ENCODE measurements around the gene RING1.

Gene RING1

DNA sequence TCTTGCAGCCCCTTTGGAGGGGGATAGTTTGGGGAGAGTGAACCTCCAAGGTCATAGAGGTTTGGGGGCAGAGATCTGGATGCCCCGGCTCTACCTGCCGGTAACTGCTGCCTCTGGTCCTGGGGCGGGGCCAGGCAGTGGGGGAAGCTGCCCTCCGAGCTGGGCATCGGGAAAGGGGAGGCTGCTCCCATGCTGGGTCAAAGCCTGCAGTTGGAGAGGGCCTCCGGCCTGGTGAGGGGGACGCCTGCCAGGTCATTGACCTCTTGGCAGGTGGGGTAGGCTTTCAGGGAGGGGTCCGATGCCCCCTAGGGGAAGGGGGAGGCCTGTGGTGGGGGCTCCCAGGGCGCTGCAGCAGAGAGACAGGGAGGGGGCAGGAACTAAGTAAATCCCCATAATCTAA is 23.1 kb upstream of the RING1 start:
- ChIA-PET CTCF (no interaction called here), POLR2A (no interaction called here)

DNA sequence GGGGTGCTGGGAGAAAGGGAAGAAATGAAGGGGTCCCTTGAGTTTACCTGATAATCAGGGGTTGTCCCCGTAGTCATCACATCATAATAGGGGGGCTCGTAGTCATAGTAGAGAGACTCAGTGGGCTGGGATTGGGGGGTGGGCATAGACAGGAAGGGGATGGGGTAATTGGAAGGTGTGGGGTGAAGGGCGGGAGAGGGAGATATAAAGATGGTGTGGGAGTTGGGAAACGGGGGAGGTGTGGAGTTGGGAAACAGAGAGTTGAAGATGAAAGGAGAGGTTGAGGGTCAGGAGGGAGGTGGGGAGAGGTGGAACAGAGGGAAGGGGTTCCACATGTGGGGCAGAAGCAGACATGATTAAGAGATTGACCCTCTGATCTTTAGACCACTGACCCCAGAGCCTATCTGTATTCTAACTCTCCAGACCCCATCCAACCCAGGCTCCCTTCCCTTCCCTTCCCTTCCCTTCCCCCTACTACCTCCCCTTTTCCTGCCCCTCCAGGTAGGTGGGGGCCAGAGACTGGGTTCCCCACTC is 22.6 kb upstream of the RING1 start:
- TF ChIP-seq, protein P1, sequence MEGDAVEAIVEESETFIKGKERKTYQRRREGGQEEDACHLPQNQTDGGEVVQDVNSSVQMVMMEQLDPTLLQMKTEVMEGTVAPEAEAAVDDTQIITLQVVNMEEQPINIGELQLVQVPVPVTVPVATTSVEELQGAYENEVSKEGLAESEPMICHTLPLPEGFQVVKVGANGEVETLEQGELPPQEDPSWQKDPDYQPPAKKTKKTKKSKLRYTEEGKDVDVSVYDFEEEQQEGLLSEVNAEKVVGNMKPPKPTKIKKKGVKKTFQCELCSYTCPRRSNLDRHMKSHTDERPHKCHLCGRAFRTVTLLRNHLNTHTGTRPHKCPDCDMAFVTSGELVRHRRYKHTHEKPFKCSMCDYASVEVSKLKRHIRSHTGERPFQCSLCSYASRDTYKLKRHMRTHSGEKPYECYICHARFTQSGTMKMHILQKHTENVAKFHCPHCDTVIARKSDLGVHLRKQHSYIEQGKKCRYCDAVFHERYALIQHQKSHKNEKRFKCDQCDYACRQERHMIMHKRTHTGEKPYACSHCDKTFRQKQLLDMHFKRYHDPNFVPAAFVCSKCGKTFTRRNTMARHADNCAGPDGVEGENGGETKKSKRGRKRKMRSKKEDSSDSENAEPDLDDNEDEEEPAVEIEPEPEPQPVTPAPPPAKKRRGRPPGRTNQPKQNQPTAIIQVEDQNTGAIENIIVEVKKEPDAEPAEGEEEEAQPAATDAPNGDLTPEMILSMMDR (IDR thresholded peaks at IDR 0.05; ENCODE audit: control extremely low read depth, extremely low read depth, low read depth, missing control alignments): no peak
- no peak for DNase-seq (ENCODE audit: extremely low spot score)
- CTCF ChIA-PET: interaction anchor here (1.2 kb wide), 1 partner anchor 12 kb away, joined by 6 read pairs; no protein-coding TSS in a partner anchor
- POLR2A ChIA-PET: no interaction called here

More for the DNA sequence above, 23.1 kb upstream of the RING1 start:
- DNase-seq (ENCODE audit: extremely low spot score): no peak
- TF ChIP-seq, protein P1 (IDR thresholded peaks at IDR 0.05; ENCODE audit: control extremely low read depth, extremely low read depth, low read depth, missing control alignments): no peak

DNA sequence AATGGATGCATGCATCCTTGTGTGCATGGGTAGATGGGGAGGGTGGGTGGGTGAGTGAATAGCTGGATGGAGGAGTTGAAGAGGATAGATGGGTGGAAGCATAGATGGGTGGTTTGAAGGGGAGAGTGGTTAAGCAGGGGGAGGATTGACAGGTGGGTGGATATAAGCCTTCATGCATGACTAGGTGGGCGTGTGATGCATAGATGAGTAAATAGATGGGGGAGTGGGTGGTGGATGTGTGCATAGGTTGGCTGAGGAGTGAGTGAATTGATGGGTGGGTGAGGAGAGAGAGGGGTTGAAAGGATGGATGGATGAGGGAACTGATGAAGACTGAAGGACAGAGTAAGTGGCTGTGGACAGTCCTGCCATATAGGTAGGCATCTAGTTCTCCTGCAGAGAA is 20.5 kb upstream of the RING1 start:
- TF ChIP-seq, protein P1 (IDR thresholded peaks at IDR 0.05; ENCODE audit: control extremely low read depth, extremely low read depth, low read depth, missing control alignments): no peak
- ChIA-PET POLR2A (no interaction called here), CTCF (no interaction called here)
- DNase-seq (ENCODE audit: extremely low spot score): no peak

DNA sequence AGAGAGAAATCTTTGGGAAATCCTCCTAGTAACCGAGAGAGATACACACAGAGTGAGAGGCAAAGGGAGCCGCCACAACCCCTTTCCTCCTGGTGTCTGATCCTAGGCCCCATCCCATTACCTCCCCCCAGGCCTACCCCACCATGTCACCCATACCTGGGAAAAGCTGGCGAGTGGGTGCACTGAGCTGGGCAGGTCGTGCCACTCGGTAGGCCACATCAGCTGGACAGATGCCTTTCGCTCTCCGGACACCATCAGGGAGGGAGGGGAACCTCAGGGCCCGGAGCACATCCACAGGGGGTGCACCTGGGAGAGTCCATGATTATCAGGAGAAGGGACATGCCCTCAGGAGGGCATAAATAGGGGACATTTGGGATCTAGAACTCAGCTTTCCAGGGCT is 19.1 kb upstream of the RING1 start:
- no peak for DNase-seq (ENCODE audit: extremely low spot score)
- TF ChIP-seq, protein P1 (IDR thresholded peaks at IDR 0.05; ENCODE audit: control extremely low read depth, extremely low read depth, low read depth, missing control alignments): no peak
- ChIA-PET CTCF (interaction anchor here (1.1 to 2.1 kb wide), 4 partner anchors 8 to 67 kb away, joined by 3 to 8 read pairs (median 6); no protein-coding TSS in a partner anchor), POLR2A (no interaction called here)

DNA sequence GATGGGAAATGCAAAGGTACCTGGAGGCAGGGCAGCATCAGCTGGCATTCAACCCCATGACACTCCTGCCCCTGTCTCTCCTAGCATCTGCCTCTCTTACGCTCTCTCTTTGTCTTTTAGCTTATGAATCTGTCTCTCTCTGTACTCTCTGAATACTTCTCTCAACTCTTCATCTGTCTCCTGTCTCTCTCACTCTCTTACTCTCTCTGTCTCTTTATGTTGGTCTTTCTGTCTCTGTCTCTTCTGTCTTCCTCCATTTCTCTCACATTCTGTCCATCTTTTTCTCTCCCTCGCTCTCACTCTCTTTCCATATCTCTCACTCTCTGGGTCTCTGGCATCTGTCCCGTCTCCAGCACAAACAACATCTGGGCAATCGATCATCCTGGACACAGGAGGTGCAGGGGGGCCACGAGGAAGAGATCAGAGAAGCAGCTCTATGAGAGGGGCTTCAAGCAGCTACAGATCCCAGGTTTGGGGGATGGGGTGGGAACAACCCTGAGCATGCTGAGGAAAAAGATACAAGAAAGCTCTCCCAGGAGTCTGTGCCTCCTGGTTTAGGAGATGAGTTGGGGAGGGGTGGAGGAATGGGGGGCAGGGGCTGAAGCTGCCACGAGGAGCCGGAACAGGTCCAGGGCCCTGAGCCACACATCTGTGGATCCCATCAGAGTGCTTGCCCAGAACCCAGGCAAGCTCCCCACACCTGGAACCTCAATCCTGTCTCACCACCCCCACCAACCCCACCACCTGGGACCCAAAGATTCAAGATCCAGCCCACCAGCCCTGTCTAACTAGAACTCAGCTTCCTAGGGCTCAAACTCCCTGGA is 18.5 kb upstream of the RING1 start:
- CTCF ChIA-PET: interaction anchor here (1.1 to 2.1 kb wide), 5 partner anchors 8 to 68 kb away, joined by 3 to 8 read pairs (median 5); no protein-coding TSS in a partner anchor
- TF ChIP-seq, protein P1 (IDR thresholded peaks at IDR 0.05; ENCODE audit: control extremely low read depth, extremely low read depth, low read depth, missing control alignments): no peak
- POLR2A ChIA-PET: no interaction called here
- DNase-seq (ENCODE audit: extremely low spot score): no peak

DNA sequence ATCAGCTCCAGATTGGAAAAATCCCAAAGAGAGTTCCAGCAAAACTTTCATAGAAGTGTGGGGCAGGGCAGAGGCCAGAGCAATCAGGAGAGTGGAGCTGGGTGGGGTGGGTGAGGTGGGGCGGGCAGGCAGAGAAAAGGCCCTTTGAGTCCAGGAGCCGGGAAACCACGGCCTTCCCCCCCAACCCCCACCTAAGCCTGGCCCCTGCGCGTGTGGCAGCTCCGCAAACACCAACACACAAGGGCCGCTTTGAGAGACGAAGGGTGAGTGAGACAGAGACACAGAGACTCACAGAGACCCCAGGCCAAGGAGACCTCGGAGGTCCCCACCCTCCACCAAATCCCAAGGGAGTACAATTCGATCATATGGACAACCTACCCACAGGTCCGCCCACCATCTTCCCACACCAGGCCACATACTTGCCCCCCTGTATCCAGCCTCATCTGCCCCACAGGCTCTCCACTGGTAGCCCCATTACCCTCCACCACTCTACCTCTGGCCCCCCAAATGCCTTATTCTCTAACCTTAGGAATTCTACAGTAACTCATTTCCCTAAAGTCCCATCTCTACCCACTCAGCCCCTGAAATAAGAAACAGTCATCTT is 17.7 kb upstream of the RING1 start:
- POLR2A ChIA-PET: no interaction called here
- CTCF ChIA-PET: interaction anchor here (1.3 to 2.1 kb wide), 3 partner anchors 29 to 58 kb away, joined by 3 to 6 read pairs (median 5); no protein-coding TSS in a partner anchor
- TF ChIP-seq, protein P1 (IDR thresholded peaks at IDR 0.05; ENCODE audit: control extremely low read depth, extremely low read depth, low read depth, missing control alignments): no peak

More for the DNA sequence above, 17.7 kb upstream of the RING1 start:
- no peak for DNase-seq (ENCODE audit: extremely low spot score)

All from GM10248 (cell line).